Sigmoid colon (tissue), 4 donors: ENCODE results near the gene HOXA13.

ENCODE experiments used
- CTCF ChIP-seq, 4 experiments: fragments of 450-650 bp in 3 of 4; fragments of 200-600 bp in 1 of 4; IDR thresholded peaks; one replicate each; pipeline ENCODE4 v1.5.1; 2016 to 2019; ENCODE audit warnings: antibody characterized with exemption in 4 of 4, mild to moderate bottlenecking in 3 of 4, moderate library complexity in 2 of 4
- EP300 ChIP-seq, 4 donors: sonication (generic); formaldehyde crosslinking; IDR thresholded peaks; one replicate each; pipeline ENCODE4 v1.6.1; 2017; ENCODE audit warnings: antibody characterized with exemption in 4 of 4
- POLR2A ChIP-seq, 2 donors: fragments of 450-650 bp; IDR thresholded peaks; one replicate each; pipeline ENCODE4 v1.6.1; 2016; ENCODE audit warnings: antibody characterized with exemption in 2 of 2, mild to moderate bottlenecking in 2 of 2, moderate library complexity in 2 of 2
- POLR2AphosphoS5 ChIP-seq, 4 donors: sonication (generic); formaldehyde crosslinking; IDR thresholded peaks; one replicate each; pipeline ENCODE4 v1.6.1; 2017; ENCODE audit warnings: antibody characterized with exemption in 4 of 4

DNA sequence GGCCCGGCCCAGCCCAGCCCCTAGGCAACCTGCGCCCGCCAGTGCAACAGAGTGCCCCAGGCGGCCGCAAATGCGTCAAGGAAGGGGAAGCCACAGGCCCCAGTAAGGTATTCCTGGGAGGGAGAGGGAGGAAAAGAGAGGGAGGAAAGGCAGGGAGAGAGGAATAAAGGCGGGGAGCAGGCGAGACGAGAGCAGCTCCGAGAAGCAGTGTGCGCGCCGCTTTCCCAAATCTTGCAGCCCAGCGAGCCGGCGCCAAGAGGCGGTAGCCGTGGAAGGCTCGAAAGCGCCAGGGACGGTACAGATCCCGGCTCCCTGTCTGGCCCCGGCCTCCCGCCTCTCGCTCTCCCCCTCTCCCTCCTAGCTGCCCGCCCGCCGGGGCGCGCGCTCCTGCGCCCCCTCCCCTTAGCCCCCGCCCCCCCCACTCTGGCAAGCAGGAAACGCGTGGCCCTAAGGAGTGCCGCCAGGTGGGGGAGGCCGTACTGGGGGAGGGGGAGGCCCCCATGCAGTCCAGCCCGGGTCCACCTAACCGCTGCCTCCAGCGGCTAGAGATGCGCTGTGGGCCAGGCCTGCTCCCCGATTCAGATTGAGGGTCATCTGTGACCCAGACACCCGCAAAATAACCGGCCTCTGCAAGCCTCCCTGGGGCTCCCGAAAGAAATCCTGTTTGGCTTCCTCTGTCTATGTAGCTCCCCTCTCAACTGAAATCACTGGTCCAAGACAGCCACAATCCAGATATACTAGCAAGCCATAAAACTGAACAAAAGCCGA lies 30.0 kb downstream of the HOXA13 start:
- no peak for TF ChIP-seq POLR2A (IDR thresholded peaks at IDR 0.05)
- TF ChIP-seq CTCF (IDR thresholded peaks at IDR 0.05) = no peak
- no peak for TF ChIP-seq EP300 (IDR thresholded peaks at IDR 0.05)
- peak in 2 of 4 donors; percentile 2 to 12 for TF ChIP-seq POLR2AphosphoS5 (IDR thresholded peaks at IDR 0.05)
